Urinary bladder (tissue), 4 donors: Measurements from ENCODE around the gene AKAP6. TPM values are rescaled to one million over a fixed set of nuclear protein-coding genes. Genes with fewer than 3 reads are reported as not detected.

Source experiments
- DNase-seq: peaks from one replicate; pipeline ENCODE4 v3.0.0-alpha.2; 2015; ENCODE audit errors: extremely low spot score
- H3K27ac ChIP-seq: one replicate; pipeline ENCODE4 v1.5.1; 2013; ENCODE audit warnings: low read depth, mild to moderate bottlenecking, moderate library complexity
- H3K36me3 ChIP-seq: one replicate; pipeline ENCODE4 v1.6.1; 2013; ENCODE audit warnings: mild to moderate bottlenecking, moderate library complexity; ENCODE audit not compliant: insufficient read depth
- H3K4me1 ChIP-seq: one replicate; pipeline ENCODE4 v1.6.1; 2013; ENCODE audit warnings: mild to moderate bottlenecking, moderate library complexity; ENCODE audit not compliant: insufficient read depth
- H3K4me3 ChIP-seq: one replicate; pipeline ENCODE4 v1.5.1; 2013; ENCODE audit warnings: low read depth, low read length
- WGBS: extraction: QIAGEN DNeasy Blood & Tissue Kit; methylation state at CpG from one replicate; pipeline ENCODE4 v1.1.7; 2013; 5-methylcytosine and 5-hydroxymethylcytosine counted together
- polyA plus RNA-seq: library from polyadenylated mRNA; stranded (reverse); fragments of 200-250 nt; gene quantifications from one replicate; pipeline ENCODE4 v1.2.3, GENCODE V29; 2013
- total RNA-seq: library from RNA; depleted of rRNA; stranded (reverse); fragments of >200 nt; gene quantifications from one replicate; pipeline ENCODE4 v1.2.3, GENCODE V29; 2014
- donor health status: healthy with polysubstance abuse.
- donor health status: healthy.

The AKAP6 gene
- total and polyA plus RNA-seq, 2 donors = 7.3 to 43.0 TPM

GRCh38 chr14:32820682-32821081, 491.6 kb downstream of the AKAP6 start:
- Histone ChIP-seq H3K4me1 (no peaks in the 10 kb centered on the region), H3K4me3 (no peak overlapping the region), H3K36me3 (no peaks in the 10 kb centered on the region), H3K27ac (no peak overlapping the region)
- DNase-seq = no peak

DNA sequence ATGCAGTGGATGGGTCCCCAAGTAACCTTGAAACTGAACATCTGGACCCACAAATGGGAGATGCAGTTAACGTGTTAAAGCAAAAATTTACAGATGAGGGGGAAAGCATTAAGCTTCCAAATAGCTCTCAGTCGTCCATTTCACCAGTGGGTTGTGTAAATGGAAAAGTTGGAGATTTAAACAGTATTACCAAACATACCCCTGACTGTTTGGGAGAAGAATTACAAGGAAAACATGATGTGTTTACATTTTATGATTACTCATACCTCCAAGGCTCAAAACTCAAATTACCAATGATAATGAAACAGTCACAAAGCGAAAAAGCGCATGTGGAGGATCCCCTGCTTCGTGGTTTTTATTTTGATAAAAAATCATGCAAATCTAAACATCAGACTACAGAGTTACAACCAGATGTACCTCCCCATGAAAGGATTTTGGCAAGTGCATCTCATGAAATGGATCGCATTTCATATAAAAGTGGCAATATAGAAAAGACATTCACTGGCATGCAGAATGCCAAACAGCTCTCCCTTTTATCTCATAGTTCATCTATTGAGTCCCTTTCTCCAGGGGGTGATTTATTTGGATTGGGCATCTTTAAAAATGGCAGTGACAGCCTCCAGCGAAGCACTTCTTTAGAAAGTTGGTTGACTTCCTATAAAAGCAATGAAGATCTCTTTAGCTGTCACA, 493.0 kb downstream of the AKAP6 start:
- Histone ChIP-seq H3K4me1 (no peaks in the 10 kb centered on the region), H3K27ac (no peak overlapping the region), H3K36me3 (no peaks in the 10 kb centered on the region), H3K4me3 (no peak overlapping the region)
- WGBS = 71% methylated on average over 7 of the region's 7 CpGs
- DNase-seq = no peak

- H3K27ac ChIP-seq = no peak overlapping the region
- WGBS = 76% methylated on average over 5 of the region's 5 CpGs
- DNase-seq = no peak
- H3K4me1 ChIP-seq = no peaks in the 10 kb centered on the region
- no peaks in the 10 kb centered on the region for H3K36me3 ChIP-seq
- H3K4me3 ChIP-seq = no peak overlapping the region
These were observed 494.6 kb downstream of the AKAP6 start for GRCh38 chr14:32823706-32824105.

- 80% methylated on average over 3 of the region's 3 CpGs for WGBS
- Histone ChIP-seq H3K4me1 (no peaks in the 10 kb centered on the region), H3K36me3 (no peaks in the 10 kb centered on the region), H3K4me3 (no peak overlapping the region), H3K27ac (no peak overlapping the region)
- no peak for DNase-seq
These were observed 495.1 kb downstream of the AKAP6 start for GRCh38 chr14:32824195-32824594.

DNA sequence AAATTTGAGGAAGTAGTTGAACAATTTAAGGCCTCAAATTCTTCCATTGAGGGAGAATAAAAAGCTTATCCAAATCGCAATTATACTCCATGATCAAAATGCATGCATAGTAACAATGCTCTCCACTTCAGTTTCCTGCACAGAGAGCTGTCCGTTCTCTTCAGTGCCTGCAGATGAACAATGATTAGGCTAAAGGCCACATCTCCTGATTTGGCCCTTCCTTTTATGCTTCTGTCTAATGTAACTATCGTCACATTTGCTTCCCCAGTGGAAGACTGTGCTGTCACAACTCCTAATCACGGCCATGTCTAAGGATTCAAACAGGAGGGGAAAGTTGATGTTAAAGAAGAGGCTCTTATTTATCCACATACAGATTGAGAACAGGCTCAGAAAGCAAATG, 496.0 kb downstream of the AKAP6 start:
- Histone ChIP-seq H3K36me3 (no peaks in the 10 kb centered on the region), H3K27ac (no peak overlapping the region), H3K4me3 (no peak overlapping the region), H3K4me1 (no peaks in the 10 kb centered on the region)
- no peak for DNase-seq
- WGBS = 73% methylated on average over 4 of the region's 4 CpGs

DNA sequence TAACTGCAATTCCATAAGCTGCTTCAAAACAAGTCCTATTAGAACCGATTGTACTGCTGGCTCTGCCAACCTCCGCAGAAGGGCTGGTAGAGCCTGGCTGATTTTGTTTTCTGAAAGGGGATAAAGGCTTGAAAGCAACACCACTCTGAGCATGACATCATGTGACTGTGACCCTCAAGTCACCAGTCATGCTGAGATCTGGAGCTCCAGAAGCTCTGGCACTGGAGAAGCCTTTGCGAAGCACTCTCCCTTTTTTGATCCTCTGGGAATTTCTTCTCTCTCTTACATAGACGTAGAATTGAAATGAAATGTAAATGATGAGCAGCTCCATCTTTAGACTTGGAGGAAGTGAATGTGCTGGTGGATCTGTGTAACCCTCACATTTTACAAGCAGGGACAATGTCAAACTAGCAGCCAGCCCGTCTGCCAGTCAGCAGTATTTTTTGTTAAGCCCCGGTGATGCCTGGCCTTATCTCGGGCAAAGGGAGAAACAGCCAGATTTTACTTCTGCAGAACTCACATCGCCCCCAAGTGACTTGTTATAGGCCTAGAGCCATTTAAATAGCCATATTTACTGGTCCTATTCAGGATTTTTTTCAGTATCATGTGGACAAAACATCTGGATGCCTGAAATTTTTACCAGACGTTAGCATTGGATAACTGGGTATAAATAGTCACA, 497.4 kb downstream of the AKAP6 start:
- H3K27ac ChIP-seq = no peak overlapping the region
- WGBS = 40% methylated on average over 9 of the region's 9 CpGs
- no peak overlapping the region for H3K4me3 ChIP-seq
- DNase-seq = no peak
- no peaks in the 10 kb centered on the region for H3K36me3 ChIP-seq
- H3K4me1 ChIP-seq = no peaks in the 10 kb centered on the region

GRCh38 chr14:32827514-32827913, 498.4 kb downstream of the AKAP6 start:
- WGBS = 70% methylated on average over 3 of the region's 3 CpGs
- DNase-seq = no peak
- Histone ChIP-seq H3K27ac (no peak overlapping the region), H3K4me3 (no peak overlapping the region), H3K36me3 (no peaks in the 10 kb centered on the region), H3K4me1 (no peaks in the 10 kb centered on the region)

DNA sequence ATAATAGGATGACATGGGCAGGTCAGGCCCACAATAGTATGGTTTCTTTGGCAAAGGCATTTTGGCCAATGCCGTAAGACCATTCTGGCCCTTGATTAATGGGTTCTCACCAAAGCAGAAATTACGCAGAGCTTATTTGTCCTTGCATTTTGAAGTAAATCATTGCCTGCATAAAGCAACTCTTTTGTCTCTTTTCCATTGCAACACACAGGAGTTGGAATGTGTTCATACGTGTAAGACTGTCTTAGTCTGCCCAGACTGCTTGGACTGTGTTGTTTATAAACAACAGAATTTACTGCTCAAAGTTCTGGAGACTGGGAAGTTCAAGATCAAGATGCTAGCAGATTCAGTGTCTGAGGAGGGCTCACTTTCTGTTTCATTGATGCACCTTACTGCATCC, 506.8 kb downstream of the AKAP6 start:
- 77% methylated on average over 3 of the region's 3 CpGs for WGBS
- H3K36me3 ChIP-seq = no peaks in the 10 kb centered on the region
- H3K27ac ChIP-seq = no peak overlapping the region
- H3K4me1 ChIP-seq = no peaks in the 10 kb centered on the region
- H3K4me3 ChIP-seq = no peak overlapping the region
- no peak for DNase-seq

GRCh38 chr14:32841698-32842097, 512.6 kb downstream of the AKAP6 start:
- no peak overlapping the region for H3K4me3 ChIP-seq
- no peak overlapping the region for H3K27ac ChIP-seq
- DNase-seq = no peak
- H3K4me1 ChIP-seq = no peaks in the 10 kb centered on the region
- H3K36me3 ChIP-seq = no peaks in the 10 kb centered on the region

DNA sequence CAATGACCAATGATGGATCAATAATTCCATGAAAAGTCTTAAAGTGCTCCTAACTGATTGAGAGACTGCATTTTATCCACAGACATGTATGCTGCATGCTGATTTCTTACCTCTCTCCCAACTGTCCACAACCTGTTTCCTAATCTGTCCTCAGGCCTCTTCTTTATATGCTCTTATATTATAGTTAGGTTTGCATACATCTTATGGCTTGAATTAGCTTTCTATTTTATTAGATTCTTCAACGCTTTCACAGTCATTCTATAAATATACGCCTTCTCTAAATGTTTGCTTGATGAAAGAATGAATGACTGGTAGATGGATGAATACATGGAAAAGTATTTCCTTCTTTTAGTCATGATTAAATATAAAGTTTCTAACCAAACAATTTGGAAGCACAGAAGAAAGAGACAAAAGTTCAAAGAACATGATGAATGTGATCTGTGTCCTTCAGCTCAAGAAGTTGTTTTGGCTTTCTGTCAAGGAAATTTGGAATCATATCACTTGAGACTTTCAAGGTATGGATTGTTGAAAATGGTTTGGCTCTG, 517.8 kb downstream of the AKAP6 start:
- Histone ChIP-seq H3K4me3 (no peak overlapping the region), H3K36me3 (no peaks in the 10 kb centered on the region), H3K4me1 (no peaks in the 10 kb centered on the region), H3K27ac (no peak overlapping the region)
- no peak for DNase-seq
- WGBS = 35% methylated on average over 2 of the region's 2 CpGs

DNA sequence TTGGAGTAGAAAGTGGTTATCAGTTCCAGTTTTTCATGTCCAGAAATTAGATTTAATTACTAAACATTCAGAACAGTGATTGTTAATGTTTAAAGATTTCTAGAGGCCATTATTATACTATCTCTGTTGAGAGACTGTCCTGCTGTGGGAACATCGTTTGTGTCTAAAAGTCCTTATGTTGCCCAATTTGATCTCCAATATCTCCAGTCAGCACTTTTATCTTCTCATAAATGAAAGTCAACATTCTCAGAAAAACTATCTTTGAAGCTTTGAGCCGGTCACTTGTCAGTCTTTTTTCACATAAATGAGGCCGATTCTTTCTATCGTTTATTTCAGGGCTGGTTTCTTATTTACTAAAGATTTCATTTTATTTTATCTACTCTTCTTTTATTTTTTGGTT, 518.8 kb downstream of the AKAP6 start:
- H3K27ac ChIP-seq = no peak overlapping the region
- H3K4me1 ChIP-seq = no peaks in the 10 kb centered on the region
- H3K4me3 ChIP-seq = no peak overlapping the region
- no peaks in the 10 kb centered on the region for H3K36me3 ChIP-seq
- no peak for DNase-seq
- 92% methylated on average over 4 of the region's 4 CpGs for WGBS

GRCh38 chr14:32865827-32866376, 536.8 kb downstream of the AKAP6 start:
- 66% methylated on average over 5 of the region's 5 CpGs for WGBS
- Histone ChIP-seq H3K4me1 (no peaks in the 10 kb centered on the region), H3K4me3 (no peak overlapping the region), H3K36me3 (no peaks in the 10 kb centered on the region), H3K27ac (no peak overlapping the region)
- no peak for DNase-seq

DNA sequence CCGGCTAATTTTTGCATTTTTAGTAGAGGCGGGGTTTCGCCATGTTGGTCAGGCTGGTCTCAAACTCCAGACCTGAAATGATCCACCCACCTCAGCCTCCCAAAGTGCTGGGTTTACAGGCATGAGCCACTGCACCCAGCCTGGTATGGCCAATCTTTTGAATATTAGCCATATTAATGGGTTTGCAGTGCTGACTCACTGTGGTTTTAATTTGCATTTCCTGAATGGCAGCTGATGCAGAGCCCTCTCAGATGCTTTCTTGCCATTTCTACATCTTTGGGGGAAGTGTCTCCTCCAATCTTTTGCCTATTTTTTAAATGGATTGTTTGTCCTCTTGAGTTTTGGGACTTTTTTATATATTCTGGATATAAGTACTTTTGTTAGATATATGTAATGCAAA, 554.1 kb downstream of the AKAP6 start:
- WGBS = 94% methylated on average over 3 of the region's 3 CpGs

More for the DNA sequence above, 554.1 kb downstream of the AKAP6 start:
- H3K36me3 ChIP-seq = no peaks in the 10 kb centered on the region
- no peak overlapping the region for H3K4me3 ChIP-seq
- DNase-seq = no peak
- H3K4me1 ChIP-seq = no peaks in the 10 kb centered on the region
- H3K27ac ChIP-seq = no peak overlapping the region
